SK-N-SH (cell line): ENCODE data around the gene SELENOS. TPM values are rescaled to one million over a fixed set of nuclear protein-coding genes. Genes with fewer than 3 reads are reported as not detected.

Experiments
- CTCF ChIA-PET: fragments of 300-600, 350-600 bp; formaldehyde crosslinking; extraction: SDS; loops from one replicate; lab custom pipeline; 2021; lab: Yijun Ruan, JAX
- POLR2A ChIA-PET: fragments of 350-600 bp; sonication (Branson Sonifier 250); formaldehyde crosslinking; extraction: SDS; loops from one replicate; lab custom pipeline; 2020; ENCODE audit warnings: antibody characterized with exemption, inconsistent platforms; lab: Yijun Ruan, JAX
- DNase-seq: peaks from one replicate; pipeline ENCODE4 v3.0.0; 2012
- H2AFZ ChIP-seq: fragments of 200-600 bp; sonication (generic); 2 replicates; pipeline ENCODE4 v1.8.1; 2016; ENCODE audit warnings: antibody characterized with exemption, mild to moderate bottlenecking, low read depth
- H3F3A ChIP-seq: fragments of 200-600 bp; sonication (generic); replicated peaks from 2 replicates; pipeline ENCODE3; 2016; ENCODE audit warnings: antibody characterized with exemption, mild to moderate bottlenecking; ENCODE audit not compliant: insufficient read depth
- H3K27ac ChIP-seq, 2 experiments: fragments of 200-500 bp in 1 of 2; fragments of 200-600 bp in 1 of 2; sonication (Bioruptor generic) in 1 of 2; sonication (generic), shearing (Covaris generic) in 1 of 2; 2 replicates each; pipeline versions ENCODE4 v1.5.1 to v1.6.1; 2014 to 2016; ENCODE audit warnings: low read depth in 2 of 2, inconsistent platforms in 1 of 2, low read length in 1 of 2, mild to moderate bottlenecking in 1 of 2, mixed read lengths in 1 of 2
- H3K27me3 ChIP-seq: fragments of 200-600 bp; sonication (generic), shearing (Covaris generic); 2 replicates; pipeline ENCODE4 v1.6.1; 2016; ENCODE audit warnings: mixed run types; ENCODE audit not compliant: insufficient read depth
- H3K36me3 ChIP-seq, 2 experiments: fragments of 200-500 bp in 1 of 2; fragments of 200-600 bp in 1 of 2; sonication (Bioruptor generic) in 1 of 2; sonication (generic) in 1 of 2; replicated peaks in 1 of 2; 2 replicates each; pipeline versions ENCODE3 to v1.5.1; 2014 to 2016; ENCODE audit warnings: low read length in 1 of 2, mild to moderate bottlenecking in 1 of 2; ENCODE audit not compliant: insufficient read depth in 2 of 2, control insufficient read depth in 1 of 2
- H3K4me1 ChIP-seq, 2 experiments: fragments of 200-500 bp in 1 of 2; fragments of 200-600 bp in 1 of 2; sonication (Bioruptor generic) in 1 of 2; sonication (generic), shearing (Covaris generic) in 1 of 2; 2 replicates each; pipeline versions ENCODE4 v1.5.1 to v1.6.1; 2014 to 2016; ENCODE audit warnings: low read depth in 1 of 2, low read length in 1 of 2, mixed run types in 1 of 2; ENCODE audit not compliant: insufficient read depth in 2 of 2, control insufficient read depth in 1 of 2
- H3K4me2 ChIP-seq: fragments of 200-600 bp; sonication (generic), shearing (Covaris generic); 2 replicates; pipeline ENCODE4 v1.6.1; 2017; ENCODE audit warnings: mixed run types
- H3K4me3 ChIP-seq, 2 experiments: fragments of 200-500 bp in 1 of 2; fragments of 200-600 bp in 1 of 2; sonication (Bioruptor generic) in 1 of 2; sonication (generic), shearing (Covaris generic) in 1 of 2; 2 replicates each; pipeline versions ENCODE4 v1.5.1 to v1.8.1; 2014 to 2016; ENCODE audit warnings: low read depth in 2 of 2, inconsistent platforms in 1 of 2, low read length in 1 of 2, mild to moderate bottlenecking in 1 of 2, mixed read lengths in 1 of 2, moderate library complexity in 1 of 2
- H3K79me2 ChIP-seq: fragments of 200-600 bp; sonication (generic); 2 replicates; pipeline ENCODE4 v1.8.1; 2017; ENCODE audit warnings: mild to moderate bottlenecking; ENCODE audit not compliant: insufficient read depth
- H3K9ac ChIP-seq: fragments of 200-600 bp; sonication (generic); 2 replicates; pipeline ENCODE4 v1.6.1; 2017; ENCODE audit warnings: mixed run types
- H3K9me2 ChIP-seq: fragments of 200-600 bp; sonication (generic); 2 replicates; pipeline ENCODE4 v1.6.1; 2017; ENCODE audit warnings: mixed run types
- H3K9me3 ChIP-seq: fragments of 200-600 bp; sonication (generic); 2 replicates; pipeline ENCODE4 v1.6.1; 2017; ENCODE audit warnings: mixed run types, mild to moderate bottlenecking, moderate library complexity
- H4K20me1 ChIP-seq: fragments of 200-600 bp; sonication (generic); 2 replicates; pipeline ENCODE4 v1.6.1; 2017; ENCODE audit warnings: mild to moderate bottlenecking, mixed run types; ENCODE audit not compliant: insufficient read depth
- CTCF ChIP-seq: fragments of 200-600 bp; sonication (generic); IDR thresholded peaks from 2 replicates; pipeline ENCODE4 v1.6.1; 2017; ENCODE audit warnings: antibody characterized with exemption, mild to moderate bottlenecking, moderate library complexity
- ELF1 ChIP-seq: IDR thresholded peaks from 2 replicates; pipeline ENCODE4 v1.4.0; 2012
- EZH2phosphoT487 ChIP-seq: fragments of 200-600 bp; sonication (generic); IDR thresholded peaks from 2 replicates; pipeline ENCODE4 v1.6.1; 2017; ENCODE audit warnings: low read depth, mixed run types, mild to moderate bottlenecking, antibody characterized with exemption, moderate library complexity, borderline replicate concordance
- FOSL2 ChIP-seq: IDR thresholded peaks from 2 replicates; pipeline ENCODE4 v1.4.0; 2012; ENCODE audit warnings: low read depth, mild to moderate bottlenecking, moderate library complexity, borderline replicate concordance
- FOXJ3 ChIP-seq: sonication (generic); formaldehyde crosslinking; IDR thresholded peaks from 2 replicates; pipeline ENCODE4 v1.5.1; 2020; ENCODE audit warnings: mild to moderate bottlenecking, missing genetic modification reagents
- FOXM1 ChIP-seq: IDR thresholded peaks from 2 replicates; pipeline ENCODE4 v1.4.0; 2012; ENCODE audit warnings: low read depth, mild to moderate bottlenecking
- GABPA ChIP-seq: IDR thresholded peaks from 2 replicates; pipeline ENCODE4 v1.4.0; 2012; ENCODE audit warnings: low read depth, mild to moderate bottlenecking
- GATA2 ChIP-seq: sonication (generic); formaldehyde crosslinking; IDR thresholded peaks from 2 replicates; pipeline ENCODE4 v1.5.0; 2020; ENCODE audit warnings: mild to moderate bottlenecking, missing genetic modification reagents
- IRF3 ChIP-seq: fragments of 150-350 bp; IDR thresholded peaks from 2 replicates; pipeline ENCODE4 v1.6.1; 2016; ENCODE audit warnings: mild to moderate bottlenecking, low read depth, low read length
- JUND ChIP-seq: IDR thresholded peaks from 2 replicates; pipeline ENCODE4 v1.4.0; 2012
- MEF2A ChIP-seq: IDR thresholded peaks from 2 replicates; pipeline ENCODE4 v1.4.0; 2012; ENCODE audit warnings: low read depth, borderline replicate concordance
- NFIC ChIP-seq: IDR thresholded peaks from 2 replicates; pipeline ENCODE4 v1.4.0; 2012; ENCODE audit warnings: borderline replicate concordance
- NRF1 ChIP-seq: IDR thresholded peaks from 2 replicates; pipeline ENCODE4 v1.6.1; 2012; ENCODE audit warnings: low read depth, mild to moderate bottlenecking, low read length
- RCOR1 ChIP-seq: fragments of 150-350 bp; IDR thresholded peaks from 2 replicates; pipeline ENCODE4 v1.6.1; 2017; ENCODE audit warnings: antibody characterized with exemption, low read length
- SIN3A ChIP-seq: IDR thresholded peaks from 2 replicates; pipeline ENCODE4 v1.6.1; 2012; ENCODE audit warnings: low read depth, mild to moderate bottlenecking, low read length, moderate library complexity, borderline replicate concordance
- TEAD4 ChIP-seq: IDR thresholded peaks from 2 replicates; pipeline ENCODE4 v1.4.0; 2012; ENCODE audit warnings: mild to moderate bottlenecking, borderline replicate concordance; ENCODE audit not compliant: insufficient read depth
- YY1 ChIP-seq: IDR thresholded peaks from 2 replicates; pipeline ENCODE4 v1.4.0; 2012; ENCODE audit warnings: low read depth, mild to moderate bottlenecking
- WGBS: methylation state at CpG from one replicate; pipeline ENCODE4 v1.1.6; 2017; ENCODE audit warnings: low lambda C conversion rate; 5-methylcytosine and 5-hydroxymethylcytosine counted together
- polyA plus RNA-seq, 3 experiments: library from polyadenylated mRNA; depleted of rRNA; stranded (reverse); fragments of >200 nt; gene quantifications; 2 replicates each; pipeline ENCODE4 v1.2.3, GENCODE V29; 2012
- TF ChIP-seq, protein P1 (sequence below): fragments of 150-350 bp; IDR thresholded peaks from 2 replicates; pipeline ENCODE4 v1.6.1; 2017; ENCODE audit warnings: antibody characterized with exemption, low read length, low read depth, borderline replicate concordance
- TF ChIP-seq, protein P2 (sequence below): IDR thresholded peaks from 2 replicates; pipeline ENCODE4 v1.4.0; 2012; ENCODE audit warnings: low read depth, borderline replicate concordance
- TF ChIP-seq, protein P3 (sequence below): IDR thresholded peaks from 2 replicates; pipeline ENCODE4; 2012

Gene SELENOS
- polyA plus RNA-seq, 1 of the 3 experiments (the other 2 are of a cell fraction): 101 TPM

- peaks cover 8% of the 10 kb centered on the region; the same call in 1 of the 2 replicates for H3K27me3 ChIP-seq
- H3K4me1 ChIP-seq: no peaks in the 10 kb centered on the region
- H3K36me3 ChIP-seq: no peaks in the 10 kb centered on the region
- no peak overlapping the region for H3K27ac ChIP-seq
- H3F3A ChIP-seq: no peaks in the 10 kb centered on the region
- no peaks in the 10 kb centered on the region for H3K9me2 ChIP-seq
- 62% methylated on average over 17 of the region's 21 CpGs for WGBS
- no peaks in the 10 kb centered on the region for H3K79me2 ChIP-seq
- POLR2A ChIA-PET: no interaction called here
- H3K9me3 ChIP-seq: no peaks in the 10 kb centered on the region
- no peak overlapping the region for H3K9ac ChIP-seq
- H4K20me1 ChIP-seq: no peaks in the 10 kb centered on the region
- TF ChIP-seq EZH2phosphoT487: no peak
- TF ChIP-seq NRF1: no peak
- no peak for TF ChIP-seq RCOR1
- TF ChIP-seq, protein P1, sequence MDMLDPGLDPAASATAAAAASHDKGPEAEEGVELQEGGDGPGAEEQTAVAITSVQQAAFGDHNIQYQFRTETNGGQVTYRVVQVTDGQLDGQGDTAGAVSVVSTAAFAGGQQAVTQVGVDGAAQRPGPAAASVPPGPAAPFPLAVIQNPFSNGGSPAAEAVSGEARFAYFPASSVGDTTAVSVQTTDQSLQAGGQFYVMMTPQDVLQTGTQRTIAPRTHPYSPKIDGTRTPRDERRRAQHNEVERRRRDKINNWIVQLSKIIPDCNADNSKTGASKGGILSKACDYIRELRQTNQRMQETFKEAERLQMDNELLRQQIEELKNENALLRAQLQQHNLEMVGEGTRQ: no peak
- no peak for TF ChIP-seq FOXJ3 (CRISPR knock-in tag)
- no peak for TF ChIP-seq YY1
- TF ChIP-seq JUND: no peak
- TF ChIP-seq IRF3: no peak
- TF ChIP-seq, protein P2, sequence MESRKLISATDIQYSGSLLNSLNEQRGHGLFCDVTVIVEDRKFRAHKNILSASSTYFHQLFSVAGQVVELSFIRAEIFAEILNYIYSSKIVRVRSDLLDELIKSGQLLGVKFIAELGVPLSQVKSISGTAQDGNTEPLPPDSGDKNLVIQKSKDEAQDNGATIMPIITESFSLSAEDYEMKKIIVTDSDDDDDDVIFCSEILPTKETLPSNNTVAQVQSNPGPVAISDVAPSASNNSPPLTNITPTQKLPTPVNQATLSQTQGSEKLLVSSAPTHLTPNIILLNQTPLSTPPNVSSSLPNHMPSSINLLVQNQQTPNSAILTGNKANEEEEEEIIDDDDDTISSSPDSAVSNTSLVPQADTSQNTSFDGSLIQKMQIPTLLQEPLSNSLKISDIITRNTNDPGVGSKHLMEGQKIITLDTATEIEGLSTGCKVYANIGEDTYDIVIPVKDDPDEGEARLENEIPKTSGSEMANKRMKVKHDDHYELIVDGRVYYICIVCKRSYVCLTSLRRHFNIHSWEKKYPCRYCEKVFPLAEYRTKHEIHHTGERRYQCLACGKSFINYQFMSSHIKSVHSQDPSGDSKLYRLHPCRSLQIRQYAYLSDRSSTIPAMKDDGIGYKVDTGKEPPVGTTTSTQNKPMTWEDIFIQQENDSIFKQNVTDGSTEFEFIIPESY: no peak
- no peak for TF ChIP-seq ELF1
- TF ChIP-seq GATA2: no peak
- no peak for TF ChIP-seq NFIC
- TF ChIP-seq MEF2A: no peak
- H2AFZ ChIP-seq: no peak overlapping the region
- no peak for DNase-seq
- H3K4me2 ChIP-seq: no peak overlapping the region
- H3K4me3 ChIP-seq: no peak overlapping the region
- CTCF ChIA-PET: no interaction called here
Observed at GRCh38 chr15:101326462-101327146, 49.3 kb upstream of the SELENOS start.

DNA sequence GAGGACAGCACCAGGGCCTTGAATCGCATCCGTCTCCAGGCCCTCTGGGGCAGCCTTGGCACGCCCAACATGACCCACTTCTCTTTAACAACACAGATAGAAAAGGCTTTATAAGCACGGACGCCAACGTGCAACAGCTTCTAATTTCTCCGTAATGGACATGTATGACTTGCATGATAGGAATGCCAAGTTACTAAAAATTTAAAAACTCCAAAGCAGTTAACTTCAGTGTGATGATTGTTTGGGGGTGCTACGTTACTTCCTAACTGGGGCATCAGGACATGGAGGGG is 48.7 kb upstream of the SELENOS start:
- Histone ChIP-seq H3K4me2 (no peak overlapping the region), H4K20me1 (no peaks in the 10 kb centered on the region), H3F3A (no peaks in the 10 kb centered on the region), H3K9me2 (no peaks in the 10 kb centered on the region), H3K9me3 (no peaks in the 10 kb centered on the region), H3K79me2 (no peaks in the 10 kb centered on the region), H3K36me3 (no peaks in the 10 kb centered on the region), H2AFZ (no peak overlapping the region), H3K27ac (no peak overlapping the region), H3K4me3 (no peak overlapping the region), H3K4me1 (no peaks in the 10 kb centered on the region), H3K9ac (no peak overlapping the region), H3K27me3 (peaks cover 8% of the 10 kb centered on the region; the same call in 1 of the 2 replicates)
- 69% methylated on average over 8 of the region's 8 CpGs for WGBS
- no peak for DNase-seq
- ChIA-PET POLR2A (no interaction called here), CTCF (interaction anchor here (0.8 kb wide), 1 partner anchor 26 kb away, joined by 3 read pairs; no protein-coding TSS in a partner anchor)
- TF ChIP-seq SIN3A (no peak), CTCF (no peak), TEAD4 (no peak), GABPA (no peak), FOSL2 (no peak), FOXM1 (no peak)
- TF ChIP-seq, protein P2: no peak
- TF ChIP-seq, protein P3, sequence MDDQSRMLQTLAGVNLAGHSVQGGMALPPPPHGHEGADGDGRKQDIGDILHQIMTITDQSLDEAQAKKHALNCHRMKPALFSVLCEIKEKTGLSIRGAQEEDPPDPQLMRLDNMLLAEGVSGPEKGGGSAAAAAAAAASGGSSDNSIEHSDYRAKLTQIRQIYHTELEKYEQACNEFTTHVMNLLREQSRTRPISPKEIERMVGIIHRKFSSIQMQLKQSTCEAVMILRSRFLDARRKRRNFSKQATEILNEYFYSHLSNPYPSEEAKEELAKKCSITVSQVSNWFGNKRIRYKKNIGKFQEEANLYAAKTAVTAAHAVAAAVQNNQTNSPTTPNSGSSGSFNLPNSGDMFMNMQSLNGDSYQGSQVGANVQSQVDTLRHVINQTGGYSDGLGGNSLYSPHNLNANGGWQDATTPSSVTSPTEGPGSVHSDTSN: no peak
